HepG2 (cell line): ENCODE data around the gene TOLLIP. TPM values are rescaled to one million over a fixed set of nuclear protein-coding genes. Genes with fewer than 3 reads are reported as not detected.

Experiments used
- ATAC-seq: fragments of 200-7000 bp; cut with Tn5 transposase; 3 replicates; pipeline ENCODE4 v1.9.1; 2020; ENCODE audit warnings: mild to moderate bottlenecking, moderate library complexity
- BruUV-seq: library from RNA; stranded (reverse); fragments of 400-500 nt; replicated peaks from 2 replicates; lab custom pipeline; 2021; lab: Mats Ljungman, UMichigan
- CTCF ChIA-PET: fragments of 300-600 bp; formaldehyde crosslinking; extraction: SDS; loops from one replicate; lab custom pipeline; 2021; ENCODE audit warnings: low total read pairs, inconsistent platforms, low intra/inter-chr PET ratio; lab: Yijun Ruan, JAX
- POLR2A ChIA-PET: fragments of 350-600 bp; sonication (Branson Sonifier 250); formaldehyde crosslinking; loops from one replicate; lab custom pipeline; 2020; ENCODE audit warnings: antibody characterized with exemption, inconsistent platforms; lab: Yijun Ruan, JAX
- DNase-seq: peaks from one replicate; pipeline ENCODE4 v3.0.0-alpha.2; 2015; ENCODE audit warnings: low spot score
- FAIRE-seq: peaks from 3 replicates; lab custom pipeline; 2011; peaks lifted over from hg19 to GRCh38; lab: Jason Lieb, UNC
- H2AFZ ChIP-seq: one replicate; pipeline ENCODE4 v1.6.1; 2011; ENCODE audit warnings: low read length, inconsistent platforms
- H3K27ac ChIP-seq: fragments of 300-600 bp; 3 replicates; pipeline ENCODE4 v1.8.0; 2011; ENCODE audit warnings: mixed run types, mild to moderate bottlenecking, mixed read lengths, low read length, inconsistent platforms; ENCODE audit not compliant: insufficient read depth; ENCODE audit errors: extremely low read length
- H3K27me3 ChIP-seq, 2 experiments: fragments of 200-600 bp in 1 of 2; 2 replicates in 1 of 2; 3 replicates in 1 of 2; pipeline versions ENCODE4 v1.6.0 to v1.8.0; 2011; ENCODE audit warnings: low read length in 2 of 2, mild to moderate bottlenecking in 2 of 2, moderate library complexity in 2 of 2, inconsistent platforms in 1 of 2; ENCODE audit not compliant: insufficient read depth in 2 of 2, control insufficient read depth in 1 of 2
- H3K36me3 ChIP-seq, 2 experiments: fragments of 200-600 bp in 1 of 2; replicated peaks in 1 of 2; 2 replicates in 1 of 2; 3 replicates in 1 of 2; pipeline versions ENCODE4 v1.5.1 to v1.8.0; 2011; ENCODE audit warnings: low read length in 2 of 2, inconsistent platforms in 1 of 2; ENCODE audit not compliant: insufficient read depth in 2 of 2, control insufficient read depth in 1 of 2
- H3K4me1 ChIP-seq: 2 replicates; pipeline ENCODE4 v1.5.1; 2012; ENCODE audit warnings: low read length, inconsistent platforms; ENCODE audit not compliant: insufficient read depth
- H3K4me2 ChIP-seq: 2 replicates; pipeline ENCODE4 v1.6.0; 2011; ENCODE audit warnings: low read depth, low read length, inconsistent platforms
- H3K4me3 ChIP-seq, 3 experiments: fragments of 200-600 bp in 1 of 3; sonication (generic), shearing (Covaris generic) in 1 of 3; replicated peaks in 1 of 3; 2 replicates each; pipeline ENCODE4 v1.5.1; 2011 to 2016; ENCODE audit warnings: low read length in 3 of 3, inconsistent platforms in 2 of 3, low read depth in 2 of 3, mild to moderate bottlenecking in 2 of 3, control low read depth in 1 of 3, mixed read lengths in 1 of 3; ENCODE audit not compliant: insufficient read depth in 1 of 3
- H3K79me2 ChIP-seq: one replicate; pipeline ENCODE4 v1.6.1; 2011; ENCODE audit warnings: low read length, inconsistent platforms; ENCODE audit not compliant: insufficient read depth
- H3K9ac ChIP-seq: 2 replicates; pipeline ENCODE4 v1.6.0; 2011; ENCODE audit warnings: mild to moderate bottlenecking, low read depth, low read length, inconsistent platforms; ENCODE audit not compliant: insufficient read depth
- H3K9me3 ChIP-seq: 2 replicates; pipeline ENCODE4 v1.5.1; 2012; ENCODE audit warnings: mild to moderate bottlenecking, low read length
- H4K20me1 ChIP-seq: 2 replicates; pipeline ENCODE4 v1.6.0; 2011; ENCODE audit warnings: inconsistent platforms, mild to moderate bottlenecking, low read length, moderate library complexity; ENCODE audit not compliant: insufficient read depth
- CBX5 ChIP-seq: sonication (generic); formaldehyde crosslinking; IDR thresholded peaks from 2 replicates; pipeline ENCODE4 v1.4.0; 2020; ENCODE audit warnings: missing genetic modification reagents, borderline replicate concordance
- HDAC6 ChIP-seq: fragments of 200-600 bp; sonication (generic); IDR thresholded peaks from 2 replicates; pipeline ENCODE4 v1.7.0; 2017; ENCODE audit warnings: mild to moderate bottlenecking, antibody characterized with exemption, low read length, low read depth
- MTF1 ChIP-seq: sonication (generic); formaldehyde crosslinking; IDR thresholded peaks from 2 replicates; pipeline ENCODE4 v1.5.0; 2020; ENCODE audit warnings: missing genetic modification reagents
- MXD4 ChIP-seq: IDR thresholded peaks from 2 replicates; pipeline ENCODE4 v1.6.1; 2016; ENCODE audit warnings: mild to moderate bottlenecking, missing biosample characterization, missing genetic modification reagents
- NBN ChIP-seq: fragments of 450-650 bp; conservative IDR thresholded peaks from 2 replicates; pipeline ENCODE4 v1.6.1; 2017
- RARA ChIP-seq: IDR thresholded peaks from 2 replicates; pipeline ENCODE4 v1.6.1; 2016; ENCODE audit warnings: missing genetic modification reagents, missing compliant biosample characterization
- TCF7 ChIP-seq: sonication (generic); IDR thresholded peaks from 2 replicates; pipeline ENCODE4 v1.6.1; 2016; ENCODE audit warnings: antibody characterized with exemption, low read depth
- ZNF598 ChIP-seq: sonication (generic); formaldehyde crosslinking; IDR thresholded peaks from 2 replicates; pipeline ENCODE4 v1.5.1; 2020; ENCODE audit warnings: mild to moderate bottlenecking, missing genetic modification reagents, borderline replicate concordance
- ZNF781 ChIP-seq: sonication (generic); formaldehyde crosslinking; IDR thresholded peaks from 2 replicates; pipeline ENCODE4 v1.5.1; 2020; ENCODE audit warnings: borderline replicate concordance, mild to moderate bottlenecking, missing genetic modification reagents; ENCODE audit errors: not compliant biosample characterization
- ZNF816 ChIP-seq: sonication (generic); formaldehyde crosslinking; IDR thresholded peaks from 2 replicates; pipeline ENCODE4 v1.8.0; 2022; ENCODE audit warnings: missing genetic modification reagents, mild to moderate bottlenecking, borderline replicate concordance
- ZNF83 ChIP-seq: sonication (generic); formaldehyde crosslinking; IDR thresholded peaks from 2 replicates; pipeline ENCODE4 v1.4.0; 2020; ENCODE audit warnings: missing genetic modification reagents, mild to moderate bottlenecking, borderline replicate concordance
- ZSCAN12 ChIP-seq: sonication (generic); formaldehyde crosslinking; IDR thresholded peaks from 2 replicates; pipeline ENCODE4 v1.9.0; 2021; ENCODE audit warnings: mild to moderate bottlenecking, missing genetic modification reagents
- WGBS: methylation state at CpG from one replicate; pipeline ENCODE4 v1.1.6; 2017; ENCODE audit warnings: low lambda C conversion rate; 5-methylcytosine and 5-hydroxymethylcytosine counted together
- in situ Hi-C: cut with HindIII; loops from 2 replicates; pipeline ENCODE4 v1.10.0; 2017; ENCODE audit warnings: low pct_unique_long_range_greater_than_20kb; ENCODE audit not compliant: extremely low pct_ligation_motif_present
- intact Hi-C: fragments of 100-400 bp; cut with micrococcal nuclease; formaldehyde crosslinking; loops from one replicate; pipeline ENCODE4 v1.10.0; 2022; ENCODE audit not compliant: unreplicated experiment
- polyA plus RNA-seq, 8 experiments: library from polyadenylated mRNA; depleted of rRNA in 3 of 8; stranded (reverse) in 7 of 8; unstranded in 1 of 8; fragments of >200 nt; fragmentation: Illumina TruSeq in 4 of 8; extraction: Trizol in 4 of 8; gene quantifications; 2 replicates each; pipeline versions ENCODE4 v1.2.1 to v1.2.3, GENCODE V29; 2011 to 2016; ENCODE audit warnings: low read depth in 4 of 8, missing spikeins in 1 of 8, mixed read lengths in 1 of 8; ENCODE audit not compliant: insufficient read depth in 1 of 8
- total RNA-seq, 5 experiments: library from RNA; depleted of rRNA; stranded (reverse); fragments of >200 nt; fragmentation: Illumina TruSeq; extraction: Trizol; gene quantifications; 2 replicates each; pipeline ENCODE4 v1.2.3, GENCODE V29; 2016; ENCODE audit warnings: low read depth in 1 of 5
- TF ChIP-seq, protein P1 (sequence below): sonication (generic); IDR thresholded peaks from 2 replicates; pipeline ENCODE4 v1.6.1; 2016; ENCODE audit warnings: low read depth, borderline replicate concordance
- TF ChIP-seq, protein P2 (sequence below): sonication (generic); formaldehyde crosslinking; conservative IDR thresholded peaks from 2 replicates; pipeline ENCODE4 v1.4.0; 2020; ENCODE audit warnings: missing genetic modification reagents

Gene TOLLIP
- total and polyA plus RNA-seq, 2 of the 13 experiments (the other 11 are each of a cell fraction or from before 2014, with no cell fraction given): 25.9 to 47.5 TPM

GRCh38 chr11:1257916-1258315, 51.5 kb downstream of the TOLLIP start:
- Histone ChIP-seq H3K27ac (no peak overlapping the region), H3K9ac (no peak overlapping the region), H3K4me2 (no peak overlapping the region), H3K27me3 (no peaks in the 10 kb centered on the region; a peak in 1 of 5 replicates)
- no peak for FAIRE-seq
- TF ChIP-seq MTF1 (CRISPR knock-in tag) (no peak), ZNF598 (no peak), NBN (no peak), HDAC6 (no peak), TCF7 (no peak), ZNF816 (CRISPR knock-in tag) (no peak), RARA (no peak), ZNF83 (no peak)
- TF ChIP-seq, protein P1, sequence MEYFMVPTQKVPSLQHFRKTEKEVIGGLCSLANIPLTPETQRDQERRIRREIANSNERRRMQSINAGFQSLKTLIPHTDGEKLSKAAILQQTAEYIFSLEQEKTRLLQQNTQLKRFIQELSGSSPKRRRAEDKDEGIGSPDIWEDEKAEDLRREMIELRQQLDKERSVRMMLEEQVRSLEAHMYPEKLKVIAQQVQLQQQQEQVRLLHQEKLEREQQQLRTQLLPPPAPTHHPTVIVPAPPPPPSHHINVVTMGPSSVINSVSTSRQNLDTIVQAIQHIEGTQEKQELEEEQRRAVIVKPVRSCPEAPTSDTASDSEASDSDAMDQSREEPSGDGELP: no peak
- TF ChIP-seq, all 625 proteins: peak for 0
- ChIA-PET CTCF (no interaction called here), POLR2A (no interaction called here)
- in situ Hi-C loops: no loop called here
- no peaks in the 10 kb centered on the region for H3K79me2 ChIP-seq
- ATAC-seq (no peak), DNase-seq (no peak)
- H4K20me1 ChIP-seq: no peaks in the 10 kb centered on the region
- no peak overlapping the region for H3K4me3 ChIP-seq
- H2AFZ ChIP-seq: no peak overlapping the region
- 33% methylated on average over 3 of the region's 16 CpGs for WGBS
- intact Hi-C loops: no loop called here
- no peaks in the 10 kb centered on the region for H3K9me3 ChIP-seq
- no TSS peak for BruUV-seq
- no peaks in the 10 kb centered on the region for H3K36me3 ChIP-seq
- peaks cover 20% of the 10 kb centered on the region for H3K4me1 ChIP-seq

DNA sequence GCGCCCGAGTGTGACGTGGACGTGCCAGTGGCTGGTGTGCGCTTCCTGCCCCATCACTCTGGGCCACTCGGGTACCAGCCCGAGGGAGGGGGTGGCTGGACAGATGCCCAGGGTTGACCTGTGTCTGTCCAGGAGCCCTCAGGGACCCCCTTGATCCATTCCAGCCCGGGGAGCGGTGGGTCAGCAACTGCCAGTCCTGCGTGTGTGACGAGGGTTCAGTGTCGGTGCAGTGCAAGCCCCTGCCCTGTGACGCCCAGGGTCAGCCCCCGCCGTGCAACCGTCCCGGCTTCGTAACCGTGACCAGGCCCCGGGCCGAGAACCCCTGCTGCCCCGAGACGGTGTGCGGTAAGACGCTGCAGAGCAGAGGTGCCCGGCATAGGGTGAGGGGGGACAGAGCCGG, 52.1 kb downstream of the TOLLIP start:
- H2AFZ ChIP-seq: no peak overlapping the region
- DNase-seq (no peak), FAIRE-seq (no peak), ATAC-seq (no peak)
- no peaks in the 10 kb centered on the region for H3K36me3 ChIP-seq
- peaks cover 18% of the 10 kb centered on the region for H3K4me1 ChIP-seq
- intact Hi-C loops: no loop called here
- no peak overlapping the region for H3K9ac ChIP-seq
- ChIA-PET POLR2A (no interaction called here), CTCF (no interaction called here)
- no peaks in the 10 kb centered on the region for H3K9me3 ChIP-seq
- TF ChIP-seq ZNF781 (CRISPR knock-in tag) (no peak), ZSCAN12 (CRISPR knock-in tag) (no peak), MXD4 (CRISPR knock-in tag) (no peak), CBX5 (CRISPR knock-in tag) (no peak)
- TF ChIP-seq, protein P2, sequence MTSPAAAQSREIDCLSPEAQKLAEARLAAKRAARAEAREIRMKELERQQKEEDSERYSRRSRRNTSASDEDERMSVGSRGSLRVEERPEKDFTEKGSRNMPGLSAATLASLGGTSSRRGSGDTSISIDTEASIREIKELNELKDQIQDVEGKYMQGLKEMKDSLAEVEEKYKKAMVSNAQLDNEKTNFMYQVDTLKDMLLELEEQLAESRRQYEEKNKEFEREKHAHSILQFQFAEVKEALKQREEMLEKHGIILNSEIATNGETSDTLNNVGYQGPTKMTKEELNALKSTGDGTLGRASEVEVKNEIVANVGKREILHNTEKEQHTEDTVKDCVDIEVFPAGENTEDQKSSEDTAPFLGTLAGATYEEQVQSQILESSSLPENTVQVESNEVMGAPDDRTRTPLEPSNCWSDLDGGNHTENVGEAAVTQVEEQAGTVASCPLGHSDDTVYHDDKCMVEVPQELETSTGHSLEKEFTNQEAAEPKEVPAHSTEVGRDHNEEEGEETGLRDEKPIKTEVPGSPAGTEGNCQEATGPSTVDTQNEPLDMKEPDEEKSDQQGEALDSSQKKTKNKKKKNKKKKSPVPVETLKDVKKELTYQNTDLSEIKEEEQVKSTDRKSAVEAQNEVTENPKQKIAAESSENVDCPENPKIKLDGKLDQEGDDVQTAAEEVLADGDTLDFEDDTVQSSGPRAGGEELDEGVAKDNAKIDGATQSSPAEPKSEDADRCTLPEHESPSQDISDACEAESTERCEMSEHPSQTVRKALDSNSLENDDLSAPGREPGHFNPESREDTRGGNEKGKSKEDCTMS (CRISPR knock-in tag): no peak
- in situ Hi-C loops: no loop called here
- no peak overlapping the region for H3K4me2 ChIP-seq
- no peak overlapping the region for H3K4me3 ChIP-seq
- 80% methylated on average over 3 of the region's 27 CpGs for WGBS
- H4K20me1 ChIP-seq: no peaks in the 10 kb centered on the region
- no peaks in the 10 kb centered on the region; a peak in 1 of 5 replicates for H3K27me3 ChIP-seq
- H3K79me2 ChIP-seq: no peaks in the 10 kb centered on the region
- no peak overlapping the region for H3K27ac ChIP-seq
- no TSS peak for BruUV-seq
